Uterus (tissue), 2 donors: ENCODE results near the gene APP.

ENCODE experiments used
- CTCF ChIP-seq, 4 experiments: fragments of 200-600 bp in 2 of 4; fragments of 450-650 bp in 2 of 4; sonication (generic) in 2 of 4; IDR thresholded peaks; one replicate each; pipeline ENCODE4 v1.5.1; 2016 to 2019; ENCODE audit warnings: antibody characterized with exemption in 4 of 4, mild to moderate bottlenecking in 2 of 4, moderate library complexity in 1 of 4
- POLR2A ChIP-seq, 2 donors: fragments of 450-650 bp; IDR thresholded peaks; one replicate each; pipeline ENCODE4 v1.6.1; 2016; ENCODE audit warnings: antibody characterized with exemption in 2 of 2, mild to moderate bottlenecking in 1 of 2, moderate library complexity in 1 of 2

GRCh38 chr21:25953659-25954058 lies 216.9 kb downstream of the APP start:
- TF ChIP-seq CTCF (IDR thresholded peaks at IDR 0.05) (no peak), POLR2A (IDR thresholded peaks at IDR 0.05) (no peak)
